Upper lobe of left lung (tissue), 4 donors: ENCODE measurements around the gene MRPL38.

ENCODE experiments used
- CTCF ChIP-seq, 6 experiments: fragments of 450-650 bp in 4 of 6; fragments of 200-600 bp in 2 of 6; sonication (generic) in 2 of 6; IDR thresholded peaks; one replicate each; pipeline ENCODE4 v1.5.1; 2016 to 2019; ENCODE audit warnings: antibody characterized with exemption in 6 of 6
- EP300 ChIP-seq, 4 donors: sonication (generic); formaldehyde crosslinking; IDR thresholded peaks; one replicate each; pipeline ENCODE4 v1.5.1; 2017; ENCODE audit warnings: antibody characterized with exemption in 4 of 4, control low read depth in 2 of 4
- POLR2A ChIP-seq, 4 donors: fragments of 450-650 bp; IDR thresholded peaks; one replicate each; pipeline ENCODE4 v1.5.1; 2016 to 2017; ENCODE audit warnings: antibody characterized with exemption in 4 of 4, mild to moderate bottlenecking in 2 of 4
- POLR2AphosphoS5 ChIP-seq, 2 donors: sonication (generic); formaldehyde crosslinking; IDR thresholded peaks; one replicate each; pipeline ENCODE4 v1.5.1; 2017; ENCODE audit warnings: antibody characterized with exemption in 2 of 2

GRCh38 chr17:75917917-75918445, 13.3 kb upstream of the MRPL38 start:
- TF ChIP-seq CTCF (IDR thresholded peaks at IDR 0.05) (no peak), POLR2AphosphoS5 (IDR thresholded peaks at IDR 0.05) (no peak), POLR2A (IDR thresholded peaks at IDR 0.05) (no peak), EP300 (IDR thresholded peaks at IDR 0.05) (no peak)
